ENCODE results near the gene RPS15. TPM values are rescaled to one million over a fixed set of nuclear protein-coding genes. Genes with fewer than 3 reads are reported as not detected.

The RPS15 gene
- total RNA-seq, 2 experiments from 2014 or later = 1,158 to 1,387 TPM

- Mint-ChIP-seq H3K4me3 (no peak overlapping the region), H3K27ac (peak overlapping the region; percentile 10), H3K36me3 (ENCODE audit: low read depth) (peaks cover 1% of the 10 kb centered on the region), H3K4me1 (peaks cover 25% of the 10 kb centered on the region), H3K27me3 (peaks cover 44% of the 10 kb centered on the region), H3K9me3 (no peaks in the 10 kb centered on the region)
- DNase-seq = no peak
- POLR2A ChIA-PET = no interaction called here
- CTCF ChIA-PET = interaction anchor here (0.7 kb wide), 1 partner anchor 243 kb away, joined by 5 read pairs; no protein-coding TSS in a partner anchor
These were observed 9.7 kb downstream of the RPS15 start for GRCh38 chr19:1447944-1448343.

- H3K4me1 Mint-ChIP-seq = peaks cover 20% of the 10 kb centered on the region
- H3K27ac Mint-ChIP-seq = no peak within 1 kb of the TSS
- H3K27me3 Mint-ChIP-seq = peaks cover 52% of the 10 kb centered on the region
- peak; percentile 33 for DNase-seq
- peaks cover 1% of the 10 kb centered on the region for H3K36me3 Mint-ChIP-seq (ENCODE audit: low read depth)
- H3K4me3 Mint-ChIP-seq = no peak within 1 kb of the TSS
- no peaks in the 10 kb centered on the region for H3K9me3 Mint-ChIP-seq
- POLR2A ChIA-PET = no interaction called here
- CTCF ChIA-PET = no interaction called here
These were observed 11.6 kb downstream of the RPS15 start, which contains the start of gene APC2 for GRCh38 chr19:1449467-1450442. APC2 (plus strand) TSS chr19:1450121; CDS start chr19:1453002, 2,881 bp downstream.

DNA sequence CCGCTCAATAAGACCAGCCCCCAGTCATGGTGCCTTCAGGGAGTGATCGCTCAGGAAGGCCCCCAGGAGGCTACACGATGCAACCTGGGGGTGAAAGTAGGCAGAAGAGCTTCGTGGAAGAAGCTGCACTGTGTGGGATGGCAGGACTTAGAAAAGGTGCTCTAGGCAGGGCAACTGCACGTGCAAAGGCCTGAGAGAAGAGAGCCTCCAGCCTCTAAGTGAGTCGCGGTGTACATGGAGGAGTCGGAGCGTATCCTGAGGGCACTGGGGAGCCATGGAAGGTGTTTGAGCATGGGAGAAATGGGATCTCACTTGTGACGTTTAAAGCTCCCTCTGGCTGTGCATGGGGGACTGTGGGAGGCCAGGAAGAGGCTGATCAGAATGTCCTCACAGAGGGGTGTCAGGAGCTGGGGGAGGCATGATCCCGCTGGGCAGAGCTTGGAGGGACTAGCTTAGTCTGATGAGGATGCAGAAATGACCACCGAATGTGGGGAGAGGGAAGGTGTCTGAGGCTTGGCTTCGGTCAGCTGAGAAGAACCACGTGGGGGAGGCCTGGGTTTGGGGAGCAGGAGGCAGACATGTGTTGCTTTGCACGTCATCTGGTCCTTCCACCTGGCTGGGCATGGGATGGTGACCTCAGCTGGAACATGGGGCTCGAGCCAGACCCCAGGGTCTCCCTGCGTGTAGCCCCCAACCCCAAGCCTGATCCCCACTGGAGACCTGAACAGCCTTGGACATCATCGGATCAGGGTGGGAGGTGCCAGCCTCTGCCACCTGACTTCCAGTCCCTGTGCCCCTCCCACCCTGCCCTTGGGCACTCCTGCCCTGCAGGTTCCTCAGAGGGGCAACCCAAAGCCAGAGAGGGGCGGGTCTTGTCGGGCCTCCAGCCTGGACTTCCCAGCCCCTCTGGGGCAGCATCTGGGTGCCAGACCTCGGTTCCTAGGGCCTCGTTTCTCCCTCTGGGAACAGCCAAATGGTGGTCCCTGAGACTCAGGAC, 12.8 kb downstream of the RPS15 start:
- ChIA-PET CTCF (interaction anchor here (1.1 kb wide), 2 partner anchors 15 to 184 kb away, joined by 3 read pairs; no protein-coding TSS in a partner anchor), POLR2A (no interaction called here)
- Mint-ChIP-seq H3K9me3 (no peaks in the 10 kb centered on the region), H3K36me3 (ENCODE audit: low read depth) (peaks cover 5% of the 10 kb centered on the region), H3K4me1 (peaks cover 21% of the 10 kb centered on the region), H3K27ac (no peak overlapping the region), H3K4me3 (no peak overlapping the region), H3K27me3 (peaks cover 58% of the 10 kb centered on the region)
- no peak for DNase-seq

GRCh38 chr19:1451916-1452801, 14.0 kb downstream of the RPS15 start:
- Mint-ChIP-seq H3K9me3 (no peaks in the 10 kb centered on the region), H3K27ac (no peak overlapping the region), H3K4me3 (no peak overlapping the region), H3K4me1 (peaks cover 19% of the 10 kb centered on the region), H3K27me3 (peaks cover 57% of the 10 kb centered on the region), H3K36me3 (ENCODE audit: low read depth) (peaks cover 5% of the 10 kb centered on the region)
- CTCF ChIA-PET = interaction anchor here (0.6 to 1.0 kb wide), 4 partner anchors 9 to 443 kb away, joined by 3 read pairs; no protein-coding TSS in a partner anchor
- no peak for DNase-seq
- POLR2A ChIA-PET = no interaction called here

DNA sequence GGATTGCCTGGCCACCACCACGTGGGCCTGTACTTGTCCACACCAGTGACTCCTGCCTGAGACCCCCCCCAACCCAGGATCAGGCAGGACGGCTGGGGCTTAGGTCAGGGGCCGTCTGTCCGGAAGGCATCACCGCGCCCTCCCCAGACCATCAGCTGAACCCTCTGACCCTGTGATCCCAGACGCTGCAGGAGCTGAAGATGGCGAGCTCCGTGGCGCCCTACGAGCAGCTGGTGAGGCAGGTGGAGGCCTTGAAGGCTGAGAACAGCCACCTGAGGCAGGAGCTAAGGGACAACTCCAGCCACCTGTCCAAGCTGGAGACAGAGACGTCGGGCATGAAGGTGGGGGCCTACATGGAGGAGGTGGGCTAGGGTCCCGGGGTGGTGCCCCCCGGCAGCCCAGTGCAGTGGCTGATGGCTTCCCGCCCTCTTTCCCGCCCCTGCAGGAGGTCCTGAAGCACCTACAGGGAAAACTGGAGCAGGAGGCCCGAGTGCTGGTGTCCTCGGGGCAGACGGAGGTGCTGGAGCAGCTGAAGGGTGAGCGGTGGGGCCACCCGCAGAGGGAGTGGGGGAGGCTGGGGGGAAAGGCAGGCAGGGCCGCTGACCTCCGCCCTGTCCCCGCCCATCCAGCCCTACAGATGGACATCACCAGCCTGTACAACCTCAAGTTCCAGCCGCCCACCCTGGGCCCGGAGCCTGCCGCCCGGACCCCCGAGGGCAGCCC, 14.8 kb downstream of the RPS15 start:
- no peak for DNase-seq
- Mint-ChIP-seq H3K27me3 (peaks cover 55% of the 10 kb centered on the region), H3K27ac (no peak overlapping the region), H3K4me3 (no peak overlapping the region), H3K36me3 (ENCODE audit: low read depth) (peaks cover 4% of the 10 kb centered on the region), H3K4me1 (peaks cover 17% of the 10 kb centered on the region), H3K9me3 (no peaks in the 10 kb centered on the region)
- POLR2A ChIA-PET = no interaction called here
- CTCF ChIA-PET = interaction anchor here (0.6 to 2.9 kb wide), 5 partner anchors 8 to 442 kb away, joined by 3 to 20 read pairs (median 3); no protein-coding TSS in a partner anchor

- H3K36me3 Mint-ChIP-seq (ENCODE audit: low read depth) = peaks cover 4% of the 10 kb centered on the region
- ChIA-PET CTCF (interaction anchor here (0.6 to 2.9 kb wide), 4 partner anchors 9 to 426 kb away, joined by 3 to 20 read pairs (median 3); no protein-coding TSS in a partner anchor), POLR2A (no interaction called here)
- H3K4me1 Mint-ChIP-seq = peaks cover 17% of the 10 kb centered on the region
- H3K27ac Mint-ChIP-seq = no peak overlapping the region
- no peak for DNase-seq
- no peak overlapping the region for H3K4me3 Mint-ChIP-seq
- H3K27me3 Mint-ChIP-seq = peaks cover 56% of the 10 kb centered on the region
- no peaks in the 10 kb centered on the region for H3K9me3 Mint-ChIP-seq
These were observed 15.5 kb downstream of the RPS15 start for GRCh38 chr19:1453525-1454364.

- Mint-ChIP-seq H3K9me3 (no peaks in the 10 kb centered on the region), H3K27me3 (peaks cover 49% of the 10 kb centered on the region), H3K27ac (no peak overlapping the region), H3K4me1 (peaks cover 14% of the 10 kb centered on the region), H3K4me3 (no peak overlapping the region), H3K36me3 (ENCODE audit: low read depth) (peaks cover 4% of the 10 kb centered on the region)
- no peak for DNase-seq
- CTCF ChIA-PET = interaction anchor here (1.1 to 2.9 kb wide), 4 partner anchors 10 to 16 kb away, joined by 3 to 20 read pairs (median 6); no protein-coding TSS in a partner anchor
- POLR2A ChIA-PET = no interaction called here
These were observed 16.8 kb downstream of the RPS15 start for GRCh38 chr19:1455002-1455335.

- CTCF ChIA-PET = interaction anchor here (1.1 to 2.9 kb wide), 5 partner anchors 11 to 19 kb away, joined by 3 to 20 read pairs (median 5); no protein-coding TSS in a partner anchor
- Mint-ChIP-seq H3K4me3 (no peak overlapping the region), H3K9me3 (no peaks in the 10 kb centered on the region), H3K27ac (no peak overlapping the region), H3K27me3 (peaks cover 46% of the 10 kb centered on the region), H3K36me3 (ENCODE audit: low read depth) (peaks cover 4% of the 10 kb centered on the region), H3K4me1 (peaks cover 11% of the 10 kb centered on the region)
- POLR2A ChIA-PET = no interaction called here
- DNase-seq = peak; percentile 63
These were observed 17.3 kb downstream of the RPS15 start for GRCh38 chr19:1455336-1456120.

GRCh38 chr19:1456121-1456900, 18.1 kb downstream of the RPS15 start:
- H3K27me3 Mint-ChIP-seq = peaks cover 38% of the 10 kb centered on the region
- CTCF ChIA-PET = interaction anchor here (1.1 to 1.8 kb wide), 4 partner anchors 15 to 135 kb away, joined by 3 to 6 read pairs (median 4); no protein-coding TSS in a partner anchor
- no peaks in the 10 kb centered on the region for H3K9me3 Mint-ChIP-seq
- H3K4me3 Mint-ChIP-seq = no peak overlapping the region
- no peak overlapping the region for H3K27ac Mint-ChIP-seq
- no peak for DNase-seq
- peaks cover 4% of the 10 kb centered on the region for H3K36me3 Mint-ChIP-seq (ENCODE audit: low read depth)
- POLR2A ChIA-PET = no interaction called here
- peaks cover 9% of the 10 kb centered on the region for H3K4me1 Mint-ChIP-seq

All from activated CD4-positive, alpha-beta T cell treated with anti-CD3 and anti-CD28 coated beads, Interleukin-2, amount 10 ng/mL, durations not matched to agents 7 days and 5 days (primary cell).